ENCODE measurements around the gene NAV1.
A peak's percentile ranks its signal among the peaks of the same experiment; 100 is the strongest.
"Not testable (repeated sequence)": the region's sequence is repeated elsewhere in the genome, so short reads cannot be mapped to it uniquely, and the experiment has no call there.

Gene NAV1

DNA sequence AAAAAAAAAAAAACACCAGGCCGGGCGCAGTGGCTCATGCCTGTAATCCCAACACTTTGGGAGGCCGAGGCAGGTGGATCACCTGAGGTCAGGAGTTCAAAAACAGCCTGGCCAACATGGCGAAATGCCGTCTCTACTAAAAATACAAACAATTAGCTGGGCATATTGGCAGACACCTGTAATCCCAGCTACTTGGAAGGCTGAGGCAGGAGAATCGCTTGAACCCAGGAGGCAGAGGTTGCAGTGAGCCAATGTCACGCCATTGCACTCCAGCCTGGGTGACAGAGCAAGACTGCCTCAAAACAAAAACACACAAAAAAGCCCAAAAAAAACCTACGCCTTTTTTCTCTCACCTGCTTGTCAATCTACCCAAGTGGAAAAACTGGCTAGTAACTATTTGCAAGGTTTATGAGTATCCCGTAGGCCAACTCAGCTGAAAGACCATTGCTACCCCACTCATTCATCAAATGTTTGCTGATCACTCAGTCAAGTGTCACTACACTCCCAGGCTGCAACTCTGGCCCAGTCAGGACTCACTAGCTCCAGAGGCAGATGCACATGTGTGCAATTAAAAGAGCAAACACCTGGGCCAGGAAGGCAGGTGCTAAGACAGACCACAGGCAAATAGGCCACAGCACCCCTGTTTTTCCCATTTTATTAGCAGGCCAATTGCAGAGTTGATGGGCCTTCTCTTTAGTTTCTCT lies 34.0 kb upstream of the NAV1 start:
- peak; percentile 79 for DNase-seq

DNA sequence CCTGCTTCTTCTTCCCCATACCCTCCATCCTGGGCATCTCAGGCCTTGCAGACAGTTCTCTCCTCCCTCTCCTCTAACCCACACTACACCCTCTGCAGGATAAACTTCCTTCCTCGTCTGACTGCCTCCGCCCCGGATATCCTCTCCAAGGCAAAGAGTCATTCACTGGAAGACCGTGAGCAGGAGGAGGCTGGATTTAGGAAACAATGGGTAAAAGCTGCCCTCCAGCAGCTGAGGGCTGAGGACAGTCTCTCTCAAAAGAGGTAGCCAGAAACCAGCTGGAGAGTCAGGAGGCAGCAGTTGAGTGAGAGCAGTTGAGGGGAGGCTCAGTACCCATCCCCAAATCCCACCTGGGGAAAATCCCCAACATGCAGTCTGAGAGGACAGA lies 33.4 kb upstream of the NAV1 start:
- DNase-seq, result peak; percentile 70

DNA sequence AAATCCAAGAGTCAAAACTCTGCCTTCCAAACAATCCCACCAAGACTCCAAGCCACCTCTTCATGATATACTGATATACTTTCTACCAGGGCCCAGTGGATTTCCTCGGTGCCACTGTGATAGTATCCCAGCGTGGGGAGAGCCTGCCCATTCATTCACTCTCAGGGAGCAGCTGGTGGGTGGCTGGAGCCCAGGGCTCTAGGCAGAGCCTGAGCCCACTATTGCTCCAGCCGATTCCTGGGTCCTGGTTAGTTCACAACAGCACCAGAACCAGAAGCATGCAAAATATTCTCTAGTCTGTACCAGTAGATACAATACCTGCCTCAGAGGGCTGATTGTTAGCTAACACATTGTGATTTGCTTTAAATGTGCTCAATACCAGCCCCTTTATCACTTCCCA lies 32.8 kb upstream of the NAV1 start:
- no peak for DNase-seq

DNA sequence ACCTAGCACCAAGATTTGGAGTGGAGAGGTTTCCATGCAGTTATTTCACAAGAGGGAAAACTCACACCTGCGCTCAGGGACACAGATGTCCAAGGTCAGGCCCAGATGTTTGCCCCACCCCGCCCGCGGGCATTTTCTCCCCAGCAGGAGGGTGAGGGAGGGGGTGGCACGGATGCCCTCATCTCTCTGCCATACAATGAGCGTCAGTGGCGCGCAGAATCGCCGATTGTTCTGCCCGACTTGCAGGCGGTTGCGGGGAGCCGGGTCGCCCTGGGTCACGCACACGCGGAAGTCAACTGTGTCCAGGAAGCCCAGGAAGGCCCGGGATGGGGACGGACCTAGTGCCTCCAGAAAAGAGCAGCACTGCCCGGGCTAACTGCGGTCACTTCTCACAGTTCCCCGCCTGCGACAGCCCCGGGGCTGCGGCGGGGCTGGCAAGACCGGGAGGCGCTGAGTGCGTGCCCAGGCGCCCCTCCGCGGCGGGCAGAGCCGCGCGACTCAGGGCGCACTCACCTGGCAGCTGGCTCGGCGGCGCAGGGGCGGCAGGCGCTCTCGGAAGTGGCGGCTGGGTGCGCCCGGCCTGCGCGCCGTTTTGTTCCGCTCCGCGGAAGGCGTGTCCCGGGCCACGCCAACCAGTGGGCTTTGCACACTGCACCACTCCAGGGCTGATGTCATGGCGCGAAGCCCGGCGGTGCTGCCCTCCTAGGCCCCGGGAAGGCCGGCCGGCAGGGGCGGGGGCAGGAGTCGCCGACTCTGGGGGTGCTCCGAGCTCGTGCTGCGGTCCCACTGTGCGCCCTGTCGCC lies 32.2 kb upstream of the NAV1 start, which contains the start of gene CSRP1:
Gene CSRP1, minus strand, starts transcription at position 567 of the 803 bp plus-strand sequence. CDS start 10,820 bp downstream, outside the sequence.
- peak; percentile 80 for DNase-seq

DNA sequence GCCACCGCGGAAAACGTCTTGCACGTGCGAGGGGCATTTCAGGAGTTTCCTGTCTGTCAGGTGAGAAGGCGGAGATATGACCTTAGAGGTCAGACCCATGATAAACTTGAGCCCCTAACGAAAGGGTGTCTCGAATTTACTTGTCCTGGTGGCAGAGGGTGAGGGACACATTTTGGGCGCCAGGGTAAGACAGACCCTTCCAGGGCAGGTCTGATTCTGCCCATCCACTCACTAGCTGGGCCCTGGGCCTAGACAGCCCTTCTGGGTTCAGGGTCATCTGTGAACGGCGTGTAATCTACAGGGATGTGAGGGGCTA lies 31.6 kb upstream of the NAV1 start:
- no peak for DNase-seq

DNA sequence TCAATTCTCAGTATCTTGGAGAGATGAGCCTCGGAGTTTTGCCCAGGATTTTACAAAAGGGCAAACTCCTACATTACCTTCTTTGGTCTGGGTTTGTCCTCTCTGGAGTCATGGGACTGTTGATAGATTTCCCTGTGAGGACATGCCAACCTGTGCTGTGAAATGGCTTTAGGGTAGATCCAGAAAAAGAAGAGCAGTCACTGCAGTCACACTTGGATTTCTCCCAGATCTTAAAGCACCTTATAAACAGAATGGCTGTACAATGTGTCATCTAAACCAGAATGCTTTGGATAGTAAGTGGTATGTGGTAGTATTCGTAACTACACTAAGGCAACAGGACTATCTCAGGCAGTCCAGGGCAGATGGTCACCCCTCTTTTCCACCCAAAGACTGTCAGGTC lies 30.1 kb upstream of the NAV1 start:
- DNase-seq, result no peak

DNA sequence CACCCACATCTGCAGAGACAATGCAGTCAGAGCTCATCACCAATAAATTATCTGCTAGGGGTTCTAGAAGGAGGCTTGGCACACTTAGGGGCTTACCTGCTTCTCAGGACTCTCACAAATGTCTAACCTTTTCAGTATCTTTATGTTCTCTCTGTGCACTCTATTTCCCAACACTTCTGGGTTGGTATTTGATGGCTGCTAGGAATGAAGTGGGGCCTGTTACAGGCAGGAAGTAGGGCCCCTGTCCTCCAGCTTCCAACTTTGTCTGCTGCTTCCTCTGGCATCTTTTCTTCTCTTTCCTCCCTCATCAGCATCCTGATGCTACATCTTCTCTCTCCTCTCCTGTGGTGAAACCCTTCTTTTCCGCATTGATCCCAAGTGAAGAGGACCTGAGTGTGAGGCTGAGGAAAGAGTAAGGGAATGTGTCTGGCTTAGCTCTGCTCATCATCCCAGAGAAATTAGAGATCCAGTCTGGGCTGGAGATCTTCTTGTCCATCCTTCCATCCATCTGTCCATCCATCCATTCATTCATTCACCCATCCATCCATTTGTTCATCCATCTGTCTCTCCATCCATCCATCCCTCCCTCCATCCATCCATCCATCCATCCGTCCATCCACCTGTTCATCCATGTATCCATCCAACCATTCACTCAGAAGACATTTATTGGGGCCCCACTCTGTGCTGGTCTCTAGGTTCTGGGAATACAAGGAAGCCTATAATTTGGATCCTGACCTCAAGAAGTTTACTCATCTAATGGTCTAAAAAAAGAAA lies 29.1 kb upstream of the NAV1 start:
- DNase-seq, result no peak

DNA sequence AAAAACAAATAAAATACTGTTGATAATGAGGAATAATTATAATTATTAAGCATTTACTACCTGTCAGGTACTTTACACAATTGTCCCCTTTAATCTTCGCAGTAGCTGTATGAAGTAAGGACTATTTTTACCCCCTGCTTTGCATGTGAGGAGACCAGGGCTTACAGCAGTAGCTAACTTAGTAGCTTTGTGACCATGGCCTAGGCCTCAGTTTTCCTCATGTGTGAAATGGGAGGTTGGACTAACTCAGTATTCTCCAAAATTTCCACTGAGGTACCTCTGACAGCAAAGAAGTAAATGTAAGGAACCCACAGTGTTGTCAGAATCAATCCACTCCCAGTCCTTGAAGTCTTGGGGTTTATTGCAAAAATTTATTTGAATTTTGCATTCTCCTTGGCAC lies 28.2 kb upstream of the NAV1 start:
- no peak for DNase-seq

DNA sequence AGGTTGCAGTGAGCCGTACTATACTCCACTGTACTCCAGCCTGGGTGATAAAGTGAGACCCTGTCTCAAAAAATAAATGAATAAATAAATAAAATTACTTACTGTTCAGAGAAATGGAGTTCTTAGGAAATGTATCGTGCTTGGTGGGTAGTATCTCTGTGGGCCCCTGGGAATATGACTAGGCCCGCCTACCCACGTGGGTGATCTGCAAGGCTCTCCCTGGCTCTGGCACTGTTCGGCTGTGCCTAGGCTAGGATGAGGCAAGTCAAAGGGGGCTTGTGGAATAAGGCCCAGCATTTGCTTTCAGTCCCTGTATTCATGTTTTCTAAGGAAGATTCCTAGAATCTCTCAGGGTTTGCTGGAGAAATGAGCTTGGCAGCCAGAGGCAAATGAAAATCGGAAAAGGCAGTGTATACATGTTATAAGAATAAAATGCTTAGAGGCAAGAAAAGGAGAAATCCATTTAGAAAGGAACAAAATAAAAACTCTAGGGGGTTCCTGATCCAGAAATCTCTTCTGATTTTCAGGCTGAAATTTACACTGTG lies 27.5 kb upstream of the NAV1 start:
- DNase-seq, result no peak

DNA sequence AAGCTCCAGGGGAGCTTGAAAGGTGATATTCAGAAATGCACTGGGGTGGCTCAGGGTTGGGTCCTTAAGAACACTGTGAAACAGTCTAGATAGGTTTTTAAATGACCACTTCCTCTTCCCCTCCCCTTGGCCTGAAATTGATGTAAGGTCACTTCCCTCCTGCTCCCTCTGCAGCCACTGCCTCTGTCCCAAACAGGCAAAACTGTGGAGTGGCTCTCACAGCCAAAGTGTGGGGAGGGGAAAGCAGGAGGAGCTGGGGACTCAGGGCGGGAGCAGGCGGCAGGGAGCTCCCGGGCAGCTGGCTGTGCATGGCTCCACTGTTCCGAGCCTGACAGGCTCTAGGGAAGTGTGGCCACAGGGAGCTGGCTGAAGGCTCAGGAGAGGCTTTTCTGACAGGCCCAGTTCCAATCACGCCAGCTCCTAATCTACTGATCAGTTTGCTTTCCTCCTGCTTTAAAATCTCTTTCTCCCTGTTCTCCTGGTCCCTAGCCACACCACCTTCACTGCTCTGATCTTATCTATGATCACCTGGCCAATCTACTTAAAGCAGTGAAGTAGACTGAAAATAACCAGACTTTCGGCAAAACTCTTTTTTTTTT lies 26.9 kb upstream of the NAV1 start:
- no peak for DNase-seq

DNA sequence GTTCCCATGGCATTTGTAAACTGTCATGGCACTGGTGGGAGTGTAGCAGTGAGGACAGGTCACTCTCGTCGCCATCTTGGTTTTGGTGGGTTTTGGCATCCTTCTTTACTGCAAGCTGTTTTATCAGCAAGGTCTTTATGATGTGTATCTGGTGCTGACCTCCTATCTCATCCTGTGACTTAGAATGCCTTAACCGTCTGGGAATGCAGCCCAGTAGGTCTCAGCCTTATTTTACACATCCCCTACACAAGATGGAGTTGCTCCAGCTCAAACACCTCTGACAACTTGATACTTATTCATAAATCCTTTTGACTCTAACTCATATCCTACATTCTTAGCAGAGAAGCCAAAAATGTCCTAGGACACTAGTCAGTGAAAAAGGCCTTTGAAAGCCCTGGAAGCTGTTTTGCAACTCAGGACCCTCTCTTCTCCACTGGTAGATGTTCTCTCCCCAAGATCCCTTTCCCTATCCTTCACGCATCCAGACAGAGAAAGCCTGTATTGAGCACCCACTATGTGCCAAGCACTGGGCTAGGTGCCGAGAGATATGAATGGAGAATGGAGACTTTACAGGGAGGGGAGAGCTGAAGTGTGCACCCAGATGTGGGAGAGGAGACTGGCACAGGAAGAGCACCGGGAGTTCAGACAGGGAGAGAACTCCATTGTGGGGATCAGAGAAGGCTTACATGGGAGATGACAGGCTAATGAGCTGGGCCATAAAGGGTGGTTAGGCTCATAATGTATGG lies 25.3 kb upstream of the NAV1 start:
- no peak for DNase-seq

DNA sequence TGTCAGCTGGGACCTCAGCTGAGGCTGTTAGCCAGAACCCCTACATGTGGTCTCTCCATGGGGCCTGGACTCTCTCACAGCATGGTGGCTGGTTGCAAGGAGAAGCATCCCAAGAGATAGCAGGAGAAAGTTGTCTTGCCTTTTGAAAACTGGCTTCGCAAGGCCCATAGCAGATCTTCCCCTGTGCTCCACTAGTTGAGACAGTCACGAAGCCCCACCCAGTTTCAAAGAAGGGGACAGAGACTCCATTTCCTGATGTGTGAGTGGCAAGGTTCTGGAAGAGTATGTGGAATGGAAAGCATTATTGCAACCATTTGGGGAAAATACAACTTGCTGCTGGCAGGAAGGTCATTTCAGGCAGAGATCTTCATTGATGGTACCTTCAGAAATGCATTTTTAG lies 24.5 kb upstream of the NAV1 start:
- DNase-seq, result no peak

DNA sequence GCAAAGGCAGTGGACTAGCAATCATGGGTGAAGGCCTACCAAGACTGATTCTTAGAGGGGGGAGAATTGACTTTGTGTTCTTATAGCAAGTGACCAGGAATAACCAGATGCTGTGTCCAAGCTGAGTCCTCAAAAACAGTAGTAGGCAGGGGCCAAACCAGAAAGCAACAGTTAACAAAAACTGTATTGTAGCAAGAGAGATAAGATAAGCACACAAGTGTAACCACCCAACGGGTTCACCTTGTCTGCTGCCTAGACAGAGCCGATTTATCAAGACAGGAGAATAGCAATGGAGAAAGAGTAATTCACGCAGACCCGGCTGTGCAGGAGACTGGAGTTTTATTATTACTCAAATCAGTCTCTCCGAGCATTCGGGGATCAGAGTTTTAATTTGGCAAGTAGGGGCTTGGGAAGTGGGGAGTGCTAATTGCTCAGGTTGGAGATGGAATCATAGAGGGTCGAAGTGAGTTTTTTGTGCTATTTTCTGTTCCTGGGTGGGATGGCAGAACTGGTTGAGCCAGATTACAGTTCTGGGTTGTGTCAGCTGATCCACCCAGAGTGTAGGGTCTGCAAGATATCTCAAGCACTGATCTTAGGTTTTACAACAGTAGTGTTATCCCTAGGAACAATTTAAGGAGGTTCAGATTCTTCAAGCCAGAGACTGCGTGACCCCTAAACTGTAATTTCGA lies 23.7 kb upstream of the NAV1 start:
- DNase-seq, result no peak

DNA sequence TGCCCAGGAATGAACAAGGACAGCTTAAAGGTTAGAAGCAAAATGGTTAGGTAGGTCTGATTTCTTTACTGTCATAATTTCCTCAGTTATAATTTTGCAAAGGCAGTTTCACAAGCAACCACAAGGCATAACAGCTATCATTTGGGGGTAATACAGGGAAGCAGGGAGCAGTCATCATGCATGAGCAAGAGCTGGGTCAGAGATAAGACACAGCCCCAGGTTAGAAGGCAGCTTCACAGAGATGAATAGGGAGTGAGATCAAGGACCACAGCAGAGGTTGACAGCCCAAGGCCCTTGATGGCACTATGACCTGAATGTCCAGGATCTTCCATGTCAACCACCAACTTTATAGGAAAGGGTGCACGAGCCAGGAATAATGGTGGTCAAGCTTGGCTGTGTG lies 23.0 kb upstream of the NAV1 start:
- DNase-seq, result no peak

DNA sequence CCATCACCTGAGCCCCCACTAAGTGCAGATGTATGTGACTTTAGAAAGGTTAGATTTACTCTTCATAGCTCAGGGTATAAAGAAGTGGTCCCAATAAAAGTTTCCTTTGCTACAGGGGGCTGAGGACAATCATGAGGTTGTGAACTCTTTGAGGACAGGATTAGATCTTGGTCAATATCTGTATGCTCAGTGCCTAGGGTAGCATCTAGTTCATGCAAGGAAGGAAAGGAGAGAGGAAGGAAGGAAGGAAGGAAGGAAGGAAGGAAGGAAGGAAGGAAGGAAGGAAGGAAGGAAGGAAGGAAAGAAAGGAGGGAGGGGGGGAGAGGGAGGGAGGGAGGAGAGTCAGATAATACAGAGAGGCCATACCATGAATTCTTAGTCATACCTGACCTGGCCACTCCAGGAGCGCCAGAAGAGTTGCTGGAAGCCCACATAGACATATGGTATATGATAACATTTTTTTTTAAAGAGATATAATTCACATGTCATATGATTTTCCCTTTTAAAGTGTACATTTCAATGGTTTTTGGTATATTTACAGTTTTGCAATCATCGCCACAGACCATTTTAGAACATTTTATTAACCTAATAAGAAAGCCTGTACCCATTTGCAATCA lies 22.3 kb upstream of the NAV1 start:
- no peak for DNase-seq

DNA sequence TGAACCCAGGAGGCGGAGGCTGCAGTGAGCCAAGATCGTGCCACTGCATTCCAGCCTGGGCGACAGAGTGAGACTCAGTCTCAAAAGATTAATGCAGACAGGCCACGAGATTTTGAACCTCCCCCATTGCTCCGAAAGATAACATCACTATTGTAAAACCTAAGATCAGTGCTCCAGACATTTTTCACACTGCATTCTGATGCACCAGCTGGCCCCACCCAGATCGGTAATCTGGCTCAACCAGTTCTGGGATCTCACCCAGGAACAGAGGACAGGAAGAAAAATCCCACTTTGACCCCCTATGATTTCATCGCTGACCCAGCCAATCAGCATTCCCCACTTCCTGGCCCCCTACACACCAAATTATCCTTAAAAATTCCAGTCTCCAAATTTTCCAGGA lies 21.3 kb upstream of the NAV1 start:
- DNase-seq, result no peak

DNA sequence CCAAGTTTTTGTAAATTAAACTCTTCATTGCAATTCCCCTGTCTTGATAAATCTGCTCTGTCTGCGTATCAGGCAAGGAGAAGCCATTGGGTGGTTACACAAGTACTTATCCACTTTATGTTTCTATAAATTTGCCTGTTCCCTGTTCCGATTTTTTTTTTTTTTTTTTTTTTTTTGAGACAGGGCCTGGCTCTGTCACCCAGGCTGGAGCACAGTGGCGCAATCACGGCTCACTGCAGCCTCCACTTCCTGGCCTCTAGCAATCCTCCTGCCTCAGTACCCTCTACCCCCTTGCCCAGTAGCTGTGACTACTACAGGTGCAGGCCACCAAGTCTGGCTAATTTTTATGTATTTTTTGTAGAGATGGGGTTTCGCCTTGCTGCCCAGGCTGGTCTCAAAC lies 20.9 kb upstream of the NAV1 start:
- no peak for DNase-seq

DNA sequence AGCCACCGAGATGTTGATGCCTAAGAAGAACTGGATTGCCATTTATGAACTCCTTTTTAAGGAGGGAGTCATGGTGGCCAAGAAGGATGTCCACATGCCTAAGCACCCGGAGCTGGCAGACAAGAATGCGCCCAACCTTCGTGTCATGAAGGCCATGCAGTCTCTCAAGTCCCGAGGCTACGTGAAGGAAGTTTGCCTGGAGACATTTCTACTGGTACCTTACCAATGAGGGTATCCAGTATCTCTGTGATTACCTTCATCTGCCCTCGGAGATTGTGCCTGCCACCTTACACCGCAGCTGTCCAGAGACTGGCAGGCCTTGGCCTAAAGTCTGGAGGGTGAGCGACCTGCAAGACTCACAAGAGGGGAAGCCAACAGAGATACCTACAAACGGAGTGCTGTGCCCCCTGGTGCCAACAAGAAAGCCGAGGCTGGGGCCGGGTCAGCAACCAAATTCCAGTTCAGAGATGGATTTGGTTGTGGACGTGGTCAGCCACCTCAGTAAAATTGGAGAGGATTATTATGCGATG lies 18.8 kb upstream of the NAV1 start:
- not testable (repeated sequence) for DNase-seq

DNA sequence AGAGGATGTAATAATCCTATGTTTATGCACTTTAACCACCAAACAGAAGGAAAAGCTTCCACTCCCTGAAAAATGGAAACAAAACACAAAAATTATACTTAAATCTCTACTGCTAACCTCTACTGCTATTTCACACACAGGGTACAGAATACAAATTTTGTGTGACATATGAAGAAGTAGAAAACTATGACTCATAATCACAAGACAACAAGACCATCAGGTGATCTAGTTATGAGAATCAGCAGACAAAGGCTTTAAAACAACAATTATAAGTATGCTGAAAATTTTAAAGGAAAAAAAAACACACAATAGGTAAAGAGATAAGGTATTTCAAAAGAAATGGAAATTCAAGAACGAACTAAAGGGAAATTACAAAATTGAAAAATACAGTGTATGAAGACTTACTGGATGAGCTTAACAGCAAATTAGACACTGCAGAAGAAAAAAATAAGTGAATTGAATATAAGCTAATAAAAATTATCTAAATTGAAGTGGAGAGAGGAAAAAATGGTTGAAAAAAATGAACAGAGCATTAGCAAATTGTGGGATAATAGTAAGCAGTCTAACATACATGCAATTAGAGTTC lies 13.6 kb upstream of the NAV1 start:
- no peak for DNase-seq

DNA sequence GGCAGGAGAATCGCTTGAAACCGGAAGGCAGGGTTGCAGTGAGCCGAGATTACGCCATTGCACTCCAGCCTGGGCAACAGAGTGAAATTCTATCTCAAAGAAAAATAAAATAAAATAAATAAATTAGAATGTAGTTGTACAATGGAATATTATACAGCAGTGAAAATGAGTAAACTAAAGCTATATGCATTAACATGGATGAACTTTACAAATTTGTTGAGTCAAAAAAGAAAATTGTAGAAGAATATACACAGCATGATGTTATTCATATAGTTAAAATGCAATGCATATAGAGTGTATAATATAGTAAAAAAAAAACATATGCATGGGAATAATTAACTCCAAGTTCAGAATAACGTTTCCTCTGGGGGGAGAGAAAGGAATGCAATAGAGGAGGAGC lies 11.0 kb upstream of the NAV1 start:
- DNase-seq, result no peak

Data from NCI-H2029 (cell line).